Neuronal stem cell (in vitro differentiated cells): ENCODE measurements around the gene GALNT16.

Experiments used
- DNase-seq: peaks from one replicate; pipeline ENCODE4 v3.0.0-alpha.2; 2013; ENCODE audit warnings: low spot score
- H2AFZ ChIP-seq: one replicate; pipeline ENCODE4 v1.6.1; 2013; ENCODE audit warnings: mild to moderate bottlenecking, low read length, inconsistent platforms
- H2AK5ac ChIP-seq: 2 replicates; pipeline ENCODE4 v1.6.1; 2013; ENCODE audit warnings: low read depth, mild to moderate bottlenecking, inconsistent platforms, low read length, moderate library complexity, mixed read lengths
- H2BK120ac ChIP-seq: 2 replicates; pipeline ENCODE4 v1.6.1; 2013; ENCODE audit warnings: low read depth, mild to moderate bottlenecking, inconsistent platforms, low read length, moderate library complexity, mixed read lengths
- H2BK12ac ChIP-seq: one replicate; pipeline ENCODE4 v1.6.1; 2013; ENCODE audit warnings: low read length, inconsistent platforms
- H2BK15ac ChIP-seq: 2 replicates; pipeline ENCODE4 v1.6.1; 2013; ENCODE audit warnings: mild to moderate bottlenecking, low read length, inconsistent platforms, mixed read lengths
- H2BK5ac ChIP-seq: one replicate; pipeline ENCODE4 v1.6.1; 2013; ENCODE audit warnings: inconsistent platforms, mild to moderate bottlenecking, low read length, moderate library complexity
- H3K14ac ChIP-seq: one replicate; pipeline ENCODE4 v1.6.1; 2013; ENCODE audit warnings: low read length, inconsistent platforms
- H3K18ac ChIP-seq: 2 replicates; pipeline ENCODE4 v1.6.1; 2013; ENCODE audit warnings: low read length, inconsistent platforms
- H3K23ac ChIP-seq: 2 replicates; pipeline ENCODE4 v1.6.1; 2013; ENCODE audit warnings: low read depth, mild to moderate bottlenecking, mixed read lengths, low read length, inconsistent platforms; ENCODE audit not compliant: poor library complexity
- H3K27ac ChIP-seq: replicated peaks from 3 replicates; pipeline ENCODE4 v1.5.1; 2013; ENCODE audit warnings: low read length, inconsistent platforms
- H3K27me3 ChIP-seq, 3 experiments: 2 replicates each; pipeline ENCODE4 v1.6.1; 2013; ENCODE audit warnings: low read length in 3 of 3, mild to moderate bottlenecking in 2 of 3, inconsistent platforms in 1 of 3, low read depth in 1 of 3, mixed read lengths in 1 of 3, moderate library complexity in 1 of 3; ENCODE audit not compliant: control insufficient read depth in 3 of 3, insufficient read depth in 3 of 3
- H3K36me3 ChIP-seq, 2 donors: replicated peaks in 1 of 2; 2 replicates each; pipeline ENCODE4 v1.6.1; 2013; ENCODE audit warnings: low read length in 2 of 2; ENCODE audit not compliant: control insufficient read depth in 2 of 2, insufficient read depth in 2 of 2
- H3K4ac ChIP-seq: 2 replicates; pipeline ENCODE4 v1.6.1; 2013; ENCODE audit warnings: inconsistent platforms, mild to moderate bottlenecking, low read length, moderate library complexity
- H3K4me1 ChIP-seq, 2 donors: 1 replicate in 1 of 2; 2 replicates in 1 of 2; pipeline ENCODE4 v1.6.1; 2013; ENCODE audit warnings: low read length in 2 of 2, low read depth in 1 of 2; ENCODE audit not compliant: control insufficient read depth in 2 of 2, insufficient read depth in 1 of 2
- H3K4me2 ChIP-seq: one replicate; pipeline ENCODE4 v1.6.1; 2013; ENCODE audit warnings: mild to moderate bottlenecking, low read length, inconsistent platforms; ENCODE audit not compliant: insufficient read depth, poor library complexity, severe bottlenecking
- H3K4me3 ChIP-seq, 2 donors: 2 replicates each; pipeline ENCODE4 v1.5.1; 2013; ENCODE audit warnings: low read length in 2 of 2, mild to moderate bottlenecking in 2 of 2, inconsistent platforms in 1 of 2, moderate library complexity in 1 of 2
- H3K79me1 ChIP-seq: one replicate; pipeline ENCODE4 v1.6.1; 2013; ENCODE audit warnings: low read depth, mild to moderate bottlenecking, inconsistent platforms, low read length, moderate library complexity
- H3K9ac ChIP-seq: one replicate; pipeline ENCODE4 v1.6.1; 2013; ENCODE audit warnings: mild to moderate bottlenecking, low read depth, low read length, inconsistent platforms; ENCODE audit not compliant: poor library complexity
- H3K9me3 ChIP-seq, 2 donors: replicated peaks in 1 of 2; 2 replicates each; pipeline versions ENCODE3 to v1.6.1; 2013; ENCODE audit warnings: low read length in 2 of 2, mild to moderate bottlenecking in 2 of 2, inconsistent platforms in 1 of 2, low read depth in 1 of 2, mixed read lengths in 1 of 2, moderate library complexity in 1 of 2; ENCODE audit not compliant: control insufficient read depth in 2 of 2, insufficient read depth in 1 of 2
- H4K8ac ChIP-seq: one replicate; pipeline ENCODE4 v1.6.1; 2013; ENCODE audit warnings: low read depth, mild to moderate bottlenecking, inconsistent platforms, low read length, moderate library complexity
- H4K91ac ChIP-seq: one replicate; pipeline ENCODE4 v1.6.1; 2013; ENCODE audit warnings: low read length, low read depth, mild to moderate bottlenecking, inconsistent platforms; ENCODE audit not compliant: poor library complexity
- WGBS, 2 donors: extraction: QIAGEN DNeasy Blood & Tissue Kit; methylation state at CpG; one replicate each; pipeline ENCODE4 v1.1.7; 2013; ENCODE audit warnings: missing lambda C conversion rate in 2 of 2, mixed read lengths in 1 of 2; ENCODE audit not compliant: insufficient read length in 2 of 2, insufficient replicate concordance in 1 of 2; ENCODE audit errors: extremely low coverage in 2 of 2; 5-methylcytosine and 5-hydroxymethylcytosine counted together

Gene GALNT16

GRCh38 chr14:69404478-69404877 is 144.5 kb downstream of the GALNT16 start:
- Histone ChIP-seq H4K8ac (no peak overlapping the region), H2AK5ac (no peak overlapping the region), H2BK120ac (no peak overlapping the region), H3K36me3 (peaks cover 2 to 29% of the 10 kb centered on the region in 2 donors), H2AFZ (no peak overlapping the region), H3K27me3 (no peaks in the 10 kb centered on the region), H3K14ac (no peak overlapping the region), H3K4me1 (peaks cover 5 to 7% of the 10 kb centered on the region in 2 donors), H3K9ac (no peak overlapping the region), H3K23ac (no peak overlapping the region), H3K27ac (no peak overlapping the region), H3K9me3 (peaks cover 0 to 20% of the 10 kb centered on the region in 2 donors), H2BK15ac (no peak overlapping the region), H3K79me1 (peaks cover 3% of the 10 kb centered on the region), H3K4ac (no peak overlapping the region), H3K4me3 (no peak overlapping the region), H2BK12ac (no peak overlapping the region), H3K4me2 (no peak overlapping the region), H4K91ac (no peak overlapping the region), H2BK5ac (no peak overlapping the region), H3K18ac (no peak overlapping the region)
- WGBS, 2 donors, result no CpG with 5 or more reads among the region's 3 CpGs
- DNase-seq, result no peak

- peaks cover 0 to 20% of the 10 kb centered on the region in 2 donors for H3K9me3 ChIP-seq
- H4K8ac ChIP-seq, result no peak overlapping the region
- H3K4me3 ChIP-seq, result no peak overlapping the region
- no peak overlapping the region for H3K14ac ChIP-seq
- H2BK120ac ChIP-seq, result no peak overlapping the region
- WGBS, 2 donors, result no CpG with 5 or more reads among the region's 5 CpGs
- peaks cover 2 to 29% of the 10 kb centered on the region in 2 donors for H3K36me3 ChIP-seq
- no peak overlapping the region for H2BK12ac ChIP-seq
- no peak overlapping the region for H3K18ac ChIP-seq
- H3K9ac ChIP-seq, result no peak overlapping the region
- no peak overlapping the region for H3K4me2 ChIP-seq
- peaks cover 3 to 7% of the 10 kb centered on the region in 2 donors for H3K4me1 ChIP-seq
- H2AK5ac ChIP-seq, result no peak overlapping the region
- H4K91ac ChIP-seq, result no peak overlapping the region
- no peaks in the 10 kb centered on the region for H3K27me3 ChIP-seq
- DNase-seq, result no peak
- H3K23ac ChIP-seq, result no peak overlapping the region
- H2AFZ ChIP-seq, result no peak overlapping the region
- H2BK15ac ChIP-seq, result no peak overlapping the region
- H3K4ac ChIP-seq, result no peak overlapping the region
- H3K79me1 ChIP-seq, result peaks cover 2% of the 10 kb centered on the region
- H2BK5ac ChIP-seq, result no peak overlapping the region
- H3K27ac ChIP-seq, result no peak overlapping the region
Measured at GRCh38 chr14:69404883-69405282, 144.9 kb downstream of the GALNT16 start.

GRCh38 chr14:69405762-69406161 is 145.8 kb downstream of the GALNT16 start:
- H2BK5ac ChIP-seq, result no peak overlapping the region
- no peak overlapping the region for H2BK120ac ChIP-seq
- no peak overlapping the region for H2BK12ac ChIP-seq
- H3K14ac ChIP-seq, result no peak overlapping the region
- no peak overlapping the region for H2BK15ac ChIP-seq
- H3K79me1 ChIP-seq, result no peaks in the 10 kb centered on the region
- no peaks in the 10 kb centered on the region for H3K27me3 ChIP-seq
- no peak overlapping the region for H4K91ac ChIP-seq
- peaks cover 2 to 29% of the 10 kb centered on the region in 2 donors for H3K36me3 ChIP-seq
- H3K4me1 ChIP-seq, result peaks cover 0 to 3% of the 10 kb centered on the region in 2 donors
- H3K9ac ChIP-seq, result no peak overlapping the region
- no peak overlapping the region for H3K4ac ChIP-seq
- no peak overlapping the region for H2AFZ ChIP-seq
- no peak overlapping the region for H3K27ac ChIP-seq
- H4K8ac ChIP-seq, result no peak overlapping the region
- no peak overlapping the region for H3K4me2 ChIP-seq
- H3K9me3 ChIP-seq, result peaks cover 0 to 20% of the 10 kb centered on the region in 2 donors
- H3K4me3 ChIP-seq, result no peak overlapping the region
- H3K23ac ChIP-seq, result no peak overlapping the region
- no peak for DNase-seq
- H3K18ac ChIP-seq, result no peak overlapping the region
- no peak overlapping the region for H2AK5ac ChIP-seq
